ENCODE results near the gene SPRY2.
"Not testable (repeated sequence)": the region's sequence is repeated elsewhere in the genome, so short reads cannot be mapped to it uniquely, and the experiment has no call there.

SPRY2 gene

DNA sequence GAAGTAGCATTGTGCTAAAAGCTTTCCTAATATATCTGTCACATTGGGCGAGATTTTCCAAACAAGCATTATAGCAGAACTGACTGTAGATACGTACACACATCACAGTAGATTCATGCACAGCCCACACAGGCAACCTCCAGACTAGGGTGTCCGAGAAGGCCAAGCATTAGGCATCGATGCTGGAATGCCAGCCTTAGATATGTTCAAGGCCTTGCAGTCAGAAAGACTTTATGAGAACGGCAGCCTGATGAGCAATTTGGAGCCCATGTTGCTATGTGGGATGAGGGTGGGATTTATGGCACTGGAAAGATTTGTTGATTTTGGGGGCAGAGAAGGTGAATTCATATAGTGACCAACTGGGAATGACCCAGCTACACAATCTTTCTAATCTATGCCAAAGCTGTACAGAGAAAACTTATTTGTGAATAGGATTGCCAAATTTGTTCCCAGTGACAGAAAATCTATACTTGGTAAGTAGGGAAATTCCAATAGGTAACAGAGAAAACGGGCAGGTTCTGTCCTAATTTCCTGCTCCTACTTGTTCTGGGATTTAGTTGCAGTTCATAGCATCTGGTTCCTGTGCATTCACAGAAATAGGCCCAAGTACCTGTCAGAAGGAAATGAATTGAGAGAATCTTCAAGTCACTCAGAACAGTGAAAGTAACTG, 31.0 kb upstream of the SPRY2 start:
- H3K36me3 ChIP-seq (ENCODE audit: control insufficient read depth, insufficient read depth, low read length) = no peaks in the 10 kb centered on the region
- no peak overlapping the region for H3K9ac ChIP-seq (ENCODE audit: low read depth, low read length)
- H3K27me3 ChIP-seq (ENCODE audit: control insufficient read depth, insufficient read depth, low read length) = no peaks in the 10 kb centered on the region
- H3K4me1 ChIP-seq (ENCODE audit: control insufficient read depth, insufficient read depth, low read length) = no peaks in the 10 kb centered on the region
- no peaks in the 10 kb centered on the region for H3K9me3 ChIP-seq (ENCODE audit: control insufficient read depth, insufficient read depth, low read length)
- H3K4me3 ChIP-seq (ENCODE audit: low read depth, low read length) = no peak overlapping the region

DNA sequence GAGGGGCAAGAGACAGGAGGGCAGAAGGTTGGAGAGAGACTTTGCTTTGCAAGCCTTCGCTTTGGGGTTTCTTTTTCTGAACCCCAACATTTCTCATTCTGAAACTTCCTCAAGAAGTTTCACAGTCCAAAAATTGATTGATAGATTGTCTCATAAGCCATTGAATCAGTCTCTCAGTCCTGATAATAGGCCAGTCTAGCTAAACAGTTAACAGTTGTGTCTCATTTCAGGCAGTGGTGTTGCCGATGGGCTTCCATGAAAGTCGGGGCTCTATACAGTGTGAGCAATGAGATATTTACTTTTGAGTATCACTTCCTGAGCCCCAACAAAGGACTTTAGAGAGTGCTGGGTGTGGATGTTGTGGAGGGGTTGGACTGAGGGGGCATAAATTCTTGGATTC, 26.5 kb upstream of the SPRY2 start:
- Histone ChIP-seq H3K9ac (ENCODE audit: low read depth, low read length) (no peak overlapping the region), H3K4me1 (ENCODE audit: control insufficient read depth, insufficient read depth, low read length) (no peaks in the 10 kb centered on the region), H3K27me3 (ENCODE audit: control insufficient read depth, insufficient read depth, low read length) (no peaks in the 10 kb centered on the region), H3K36me3 (ENCODE audit: control insufficient read depth, insufficient read depth, low read length) (no peaks in the 10 kb centered on the region), H3K9me3 (ENCODE audit: control insufficient read depth, insufficient read depth, low read length) (no peaks in the 10 kb centered on the region), H3K4me3 (ENCODE audit: low read depth, low read length) (no peak overlapping the region)

DNA sequence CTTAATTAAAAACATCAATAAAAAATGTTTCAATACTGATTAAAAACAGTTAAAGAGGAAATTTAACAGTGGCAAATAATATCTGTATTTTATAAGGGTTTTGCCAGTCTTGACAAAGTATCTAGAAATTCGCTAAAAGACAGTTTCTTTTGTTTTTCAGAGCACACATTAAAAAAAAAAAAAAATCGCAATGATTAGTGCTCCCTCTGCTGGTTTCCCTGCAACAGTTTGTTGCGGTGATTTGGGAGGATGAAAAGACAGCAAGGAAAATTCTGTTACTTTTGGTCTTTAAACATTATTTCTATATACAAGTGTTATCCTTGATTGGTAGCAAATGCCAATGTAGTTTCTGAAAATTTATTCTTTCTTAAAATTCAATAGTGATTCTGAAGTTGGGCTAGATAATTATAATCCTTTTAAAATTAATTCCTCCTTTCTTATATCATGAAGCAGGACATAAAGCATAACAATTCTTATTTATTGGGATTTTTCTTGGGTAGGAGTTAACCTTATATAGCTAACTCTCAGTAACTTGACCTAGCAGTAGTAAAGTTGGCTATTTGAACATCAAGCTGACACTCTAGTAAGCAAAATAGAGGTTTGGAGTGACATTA, 23.1 kb upstream of the SPRY2 start:
- Histone ChIP-seq H3K4me3 (ENCODE audit: low read depth, low read length) (no peak overlapping the region), H3K27me3 (ENCODE audit: control insufficient read depth, insufficient read depth, low read length) (no peaks in the 10 kb centered on the region), H3K36me3 (ENCODE audit: control insufficient read depth, insufficient read depth, low read length) (no peaks in the 10 kb centered on the region), H3K4me1 (ENCODE audit: control insufficient read depth, insufficient read depth, low read length) (peaks cover 25% of the 10 kb centered on the region), H3K9me3 (ENCODE audit: control insufficient read depth, insufficient read depth, low read length) (no peaks in the 10 kb centered on the region), H3K9ac (ENCODE audit: low read depth, low read length) (no peak overlapping the region)

DNA sequence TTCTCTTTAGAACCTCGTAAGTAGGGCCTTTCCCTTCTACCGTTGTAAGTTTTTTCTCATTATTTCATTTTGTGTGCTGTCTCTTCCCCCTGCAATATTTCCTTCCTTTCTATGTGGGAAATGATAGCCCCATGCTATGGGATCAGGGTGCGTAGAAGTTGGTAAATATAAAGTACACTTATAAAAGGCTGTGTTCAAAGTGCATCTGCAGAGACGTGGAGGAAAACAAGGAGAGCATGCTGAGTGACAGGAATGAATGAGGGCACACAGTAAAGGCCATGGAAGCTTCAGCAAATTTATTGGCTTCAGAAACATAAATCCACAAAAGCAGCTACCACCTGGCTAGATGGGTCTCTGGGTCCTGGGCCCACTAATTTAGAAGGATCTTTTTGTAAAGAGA, 21.6 kb upstream of the SPRY2 start:
- Histone ChIP-seq H3K9ac (ENCODE audit: low read depth, low read length) (no peak overlapping the region), H3K4me3 (ENCODE audit: low read depth, low read length) (no peak overlapping the region), H3K36me3 (ENCODE audit: control insufficient read depth, insufficient read depth, low read length) (no peaks in the 10 kb centered on the region), H3K4me1 (ENCODE audit: control insufficient read depth, insufficient read depth, low read length) (peaks cover 25% of the 10 kb centered on the region), H3K27me3 (ENCODE audit: control insufficient read depth, insufficient read depth, low read length) (no peaks in the 10 kb centered on the region), H3K9me3 (ENCODE audit: control insufficient read depth, insufficient read depth, low read length) (no peaks in the 10 kb centered on the region)

DNA sequence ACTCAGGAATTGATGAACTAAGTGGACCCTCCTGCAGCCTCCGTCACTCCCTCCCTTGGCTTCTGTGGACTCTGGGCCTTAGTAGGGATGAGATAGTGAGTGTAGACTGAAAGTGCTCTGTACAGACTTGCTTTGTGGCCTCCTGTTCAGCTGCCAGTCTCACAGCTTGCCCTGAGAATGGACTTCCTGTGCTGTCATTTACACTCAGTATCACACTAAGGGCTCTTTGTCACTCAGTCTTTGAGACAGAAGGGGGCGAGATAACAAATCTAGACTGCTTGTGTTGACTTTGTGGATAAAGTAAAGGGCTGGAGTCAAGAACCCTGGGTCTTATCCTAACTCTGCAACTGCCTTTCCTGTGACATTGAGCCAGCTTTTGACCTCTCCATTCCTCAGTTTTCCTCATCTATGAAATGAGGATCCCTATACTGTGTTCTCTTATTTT, 21.0 kb upstream of the SPRY2 start:
- Histone ChIP-seq H3K9ac (ENCODE audit: low read depth, low read length) (no peak overlapping the region), H3K4me3 (ENCODE audit: low read depth, low read length) (no peak overlapping the region), H3K9me3 (ENCODE audit: control insufficient read depth, insufficient read depth, low read length) (no peaks in the 10 kb centered on the region), H3K27me3 (ENCODE audit: control insufficient read depth, insufficient read depth, low read length) (no peaks in the 10 kb centered on the region), H3K4me1 (ENCODE audit: control insufficient read depth, insufficient read depth, low read length) (peaks cover 25% of the 10 kb centered on the region), H3K36me3 (ENCODE audit: control insufficient read depth, insufficient read depth, low read length) (no peaks in the 10 kb centered on the region)

DNA sequence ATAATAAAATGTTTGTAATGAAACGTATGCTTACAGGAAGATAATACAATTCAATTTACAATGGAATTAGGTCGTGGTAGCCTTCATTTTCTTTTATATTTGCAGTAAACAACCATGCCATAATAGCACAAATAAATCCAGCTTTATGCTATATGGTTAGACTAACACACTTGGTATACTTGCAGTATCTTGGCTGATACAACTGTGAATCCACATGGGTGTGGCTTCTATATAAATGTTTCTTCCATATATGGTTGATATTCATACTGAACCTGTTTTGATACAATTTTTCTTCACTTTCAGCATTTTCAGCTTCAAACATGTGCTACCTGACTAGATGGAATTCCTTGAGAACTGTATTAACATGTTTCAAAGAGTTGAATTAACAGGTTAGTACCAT, 20.4 kb upstream of the SPRY2 start:
- Histone ChIP-seq H3K9me3 (ENCODE audit: control insufficient read depth, insufficient read depth, low read length) (no peaks in the 10 kb centered on the region), H3K27me3 (ENCODE audit: control insufficient read depth, insufficient read depth, low read length) (no peaks in the 10 kb centered on the region), H3K36me3 (ENCODE audit: control insufficient read depth, insufficient read depth, low read length) (no peaks in the 10 kb centered on the region), H3K9ac (ENCODE audit: low read depth, low read length) (no peak overlapping the region), H3K4me1 (ENCODE audit: control insufficient read depth, insufficient read depth, low read length) (peaks cover 25% of the 10 kb centered on the region), H3K4me3 (ENCODE audit: low read depth, low read length) (no peak overlapping the region)

DNA sequence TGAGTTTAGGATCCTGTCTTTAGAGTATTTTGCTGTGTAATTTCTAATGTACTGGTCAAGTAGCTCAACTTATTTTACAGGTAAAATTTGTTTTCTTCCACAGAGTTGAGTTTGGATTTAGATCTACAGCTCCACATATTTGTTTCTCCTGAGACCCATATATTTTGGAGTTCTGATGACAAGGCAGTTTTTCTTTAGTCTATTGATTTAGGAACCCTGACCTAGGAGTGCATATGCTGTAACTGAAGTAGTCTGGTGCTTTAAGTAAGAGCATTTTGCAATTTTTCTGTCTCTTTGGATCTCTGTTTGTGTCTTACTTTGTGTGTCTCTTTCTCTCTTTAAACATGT, 19.5 kb upstream of the SPRY2 start:
- Histone ChIP-seq H3K36me3 (ENCODE audit: control insufficient read depth, insufficient read depth, low read length) (no peaks in the 10 kb centered on the region), H3K4me3 (ENCODE audit: low read depth, low read length) (no peak overlapping the region), H3K9me3 (ENCODE audit: control insufficient read depth, insufficient read depth, low read length) (no peaks in the 10 kb centered on the region), H3K27me3 (ENCODE audit: control insufficient read depth, insufficient read depth, low read length) (no peaks in the 10 kb centered on the region), H3K4me1 (ENCODE audit: control insufficient read depth, insufficient read depth, low read length) (peaks cover 25% of the 10 kb centered on the region), H3K9ac (ENCODE audit: low read depth, low read length) (no peak overlapping the region)

DNA sequence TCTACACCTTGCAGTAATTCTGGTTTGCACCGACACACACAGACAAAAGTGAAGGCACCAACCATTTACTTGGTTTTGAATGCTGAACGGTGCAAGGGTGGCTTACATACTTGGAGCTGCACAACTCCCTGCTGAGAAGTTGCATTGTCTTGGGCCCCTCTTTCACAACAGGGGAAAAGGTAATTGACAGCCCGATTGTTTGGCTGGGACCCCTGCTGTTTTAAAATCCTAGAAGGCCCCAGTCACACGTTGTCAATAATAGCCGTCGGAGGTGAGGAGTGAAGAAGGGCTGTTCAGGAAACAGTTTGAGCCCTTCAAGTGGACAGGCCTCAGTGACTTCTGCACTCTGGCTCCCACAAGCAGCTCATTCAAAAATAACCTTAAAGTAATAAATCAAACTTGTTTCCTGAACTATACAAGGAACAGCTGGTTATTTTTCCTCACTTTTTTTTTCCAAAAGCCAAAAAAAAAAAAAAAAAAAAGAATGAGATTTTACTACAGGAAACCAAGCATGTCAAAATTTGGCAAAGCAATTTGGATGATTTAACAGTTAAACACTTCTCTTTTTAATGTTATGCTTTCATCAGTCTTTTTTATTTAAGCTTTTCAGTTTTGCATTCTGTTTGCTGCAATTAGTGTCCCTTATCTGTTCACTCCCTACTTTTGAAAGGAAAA, 19.0 kb upstream of the SPRY2 start:
- Histone ChIP-seq H3K4me1 (ENCODE audit: control insufficient read depth, insufficient read depth, low read length) (peaks cover 25% of the 10 kb centered on the region), H3K4me3 (ENCODE audit: low read depth, low read length) (peak overlapping the region; percentile 51), H3K27me3 (ENCODE audit: control insufficient read depth, insufficient read depth, low read length) (no peaks in the 10 kb centered on the region), H3K9ac (ENCODE audit: low read depth, low read length) (no peak overlapping the region), H3K9me3 (ENCODE audit: control insufficient read depth, insufficient read depth, low read length) (no peaks in the 10 kb centered on the region), H3K36me3 (ENCODE audit: control insufficient read depth, insufficient read depth, low read length) (no peaks in the 10 kb centered on the region)

DNA sequence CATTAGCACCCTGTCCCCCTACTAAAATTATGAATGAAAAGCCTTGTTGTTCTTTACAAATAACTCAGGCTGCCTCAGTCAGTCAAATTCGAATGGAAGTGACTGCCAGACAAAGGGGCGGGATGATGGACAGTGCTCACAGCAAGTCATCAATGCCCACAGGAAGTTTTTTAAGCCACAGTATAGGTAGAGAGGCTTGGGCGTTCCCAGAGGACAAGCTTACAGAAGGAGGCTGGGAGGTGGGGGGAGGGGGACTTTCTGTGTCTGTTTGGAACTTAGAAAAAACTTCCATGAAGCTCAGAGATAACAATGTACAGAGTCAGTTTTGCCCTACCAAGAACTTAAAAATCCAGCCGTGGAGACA, 18.5 kb upstream of the SPRY2 start:
- Histone ChIP-seq H3K4me3 (ENCODE audit: low read depth, low read length) (peak overlapping the region; percentile 51), H3K9me3 (ENCODE audit: control insufficient read depth, insufficient read depth, low read length) (no peaks in the 10 kb centered on the region), H3K27me3 (ENCODE audit: control insufficient read depth, insufficient read depth, low read length) (no peaks in the 10 kb centered on the region), H3K36me3 (ENCODE audit: control insufficient read depth, insufficient read depth, low read length) (no peaks in the 10 kb centered on the region), H3K4me1 (ENCODE audit: control insufficient read depth, insufficient read depth, low read length) (peaks cover 25% of the 10 kb centered on the region), H3K9ac (ENCODE audit: low read depth, low read length) (no peak overlapping the region)

DNA sequence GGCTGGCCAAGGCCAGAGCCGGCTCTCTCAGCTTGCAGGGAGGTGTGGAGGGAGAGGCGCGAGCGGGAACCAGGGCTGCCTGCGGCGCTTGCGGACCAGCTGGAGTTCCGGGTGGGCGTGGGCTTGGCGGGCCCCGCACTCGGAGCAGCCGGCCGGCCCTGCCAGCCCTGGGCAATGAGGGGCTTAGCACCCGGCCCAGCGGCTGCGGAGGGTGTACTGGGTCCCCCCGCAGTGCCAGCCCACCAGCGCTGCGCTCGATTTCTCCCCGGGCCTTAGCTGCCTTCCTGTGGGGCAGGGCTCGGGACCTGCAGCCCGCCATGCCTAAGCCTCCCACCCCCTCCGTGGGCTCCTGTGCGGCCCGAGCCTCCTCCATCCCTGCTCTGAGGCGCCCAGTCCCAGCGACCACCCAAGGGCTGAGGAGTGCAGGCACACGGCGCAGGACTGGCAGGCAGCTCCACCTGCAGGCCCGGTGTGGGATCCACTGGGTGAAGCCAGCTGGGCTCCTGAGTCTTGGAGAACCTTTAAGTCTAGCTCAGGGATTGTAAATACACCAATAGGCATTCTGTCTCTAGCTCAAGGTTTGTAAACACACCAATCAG, 14.7 kb upstream of the SPRY2 start:
- not testable (repeated sequence) for H3K4me3 ChIP-seq (ENCODE audit: low read depth, low read length); H3K36me3 ChIP-seq (ENCODE audit: control insufficient read depth, insufficient read depth, low read length); H3K9ac ChIP-seq (ENCODE audit: low read depth, low read length); H3K9me3 ChIP-seq (ENCODE audit: control insufficient read depth, insufficient read depth, low read length); H3K27me3 ChIP-seq (ENCODE audit: control insufficient read depth, insufficient read depth, low read length)
- peaks cover 10% of the 10 kb centered on the region for H3K4me1 ChIP-seq (ENCODE audit: control insufficient read depth, insufficient read depth, low read length)

DNA sequence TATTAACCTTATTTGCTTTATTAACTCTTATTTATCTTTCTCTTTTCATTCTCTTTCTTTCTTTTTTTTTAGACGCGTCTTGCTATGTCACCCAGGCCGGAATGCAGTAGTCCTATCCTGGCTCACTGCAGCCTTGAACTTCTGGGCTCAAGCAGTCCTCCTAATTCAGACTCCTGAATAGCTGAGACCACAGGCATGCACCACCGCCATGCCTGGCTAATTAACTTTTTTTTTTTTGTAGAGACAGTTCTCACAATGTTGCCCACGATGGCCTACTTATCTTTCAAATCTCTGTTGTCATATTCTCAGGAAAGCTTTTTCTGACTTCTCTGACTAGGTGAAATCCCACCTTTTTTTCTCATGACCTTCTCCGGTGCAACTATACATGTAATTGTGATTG, 7.8 kb upstream of the SPRY2 start:
- Histone ChIP-seq H3K27me3 (ENCODE audit: control insufficient read depth, insufficient read depth, low read length) (peaks cover 2% of the 10 kb centered on the region), H3K36me3 (ENCODE audit: control insufficient read depth, insufficient read depth, low read length) (no peaks in the 10 kb centered on the region), H3K4me1 (ENCODE audit: control insufficient read depth, insufficient read depth, low read length) (peaks cover 13% of the 10 kb centered on the region), H3K4me3 (ENCODE audit: low read depth, low read length) (no peak overlapping the region), H3K9me3 (ENCODE audit: control insufficient read depth, insufficient read depth, low read length) (no peaks in the 10 kb centered on the region), H3K9ac (ENCODE audit: low read depth, low read length) (no peak overlapping the region)

DNA sequence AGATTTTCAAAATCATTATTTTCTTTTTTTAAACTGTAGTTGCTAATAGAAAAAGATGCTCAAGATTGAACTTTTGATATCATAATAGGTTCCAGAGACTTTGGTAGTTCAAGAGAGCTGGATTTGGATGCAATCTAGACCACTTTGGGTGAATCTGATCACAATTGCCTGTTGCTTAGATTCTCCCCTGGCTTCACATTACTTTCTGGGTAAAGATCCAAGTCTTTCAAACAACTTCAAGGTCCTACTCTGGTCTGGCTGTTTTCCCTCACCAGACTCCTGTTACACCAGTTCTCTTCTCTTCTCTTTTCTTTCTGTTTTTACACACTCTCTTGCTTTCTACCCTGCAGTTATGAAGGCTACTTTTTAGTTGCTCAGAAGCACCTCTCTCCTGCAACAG, 7.4 kb upstream of the SPRY2 start:
- no peaks in the 10 kb centered on the region for H3K9me3 ChIP-seq (ENCODE audit: control insufficient read depth, insufficient read depth, low read length)
- H3K4me3 ChIP-seq (ENCODE audit: low read depth, low read length) = no peak overlapping the region
- peaks cover 6% of the 10 kb centered on the region for H3K27me3 ChIP-seq (ENCODE audit: control insufficient read depth, insufficient read depth, low read length)
- no peak overlapping the region for H3K9ac ChIP-seq (ENCODE audit: low read depth, low read length)
- H3K36me3 ChIP-seq (ENCODE audit: control insufficient read depth, insufficient read depth, low read length) = no peaks in the 10 kb centered on the region
- peaks cover 13% of the 10 kb centered on the region for H3K4me1 ChIP-seq (ENCODE audit: control insufficient read depth, insufficient read depth, low read length)

All from iPS-15b (cell line).